ENCODE results near the gene NUDT13.

DNA sequence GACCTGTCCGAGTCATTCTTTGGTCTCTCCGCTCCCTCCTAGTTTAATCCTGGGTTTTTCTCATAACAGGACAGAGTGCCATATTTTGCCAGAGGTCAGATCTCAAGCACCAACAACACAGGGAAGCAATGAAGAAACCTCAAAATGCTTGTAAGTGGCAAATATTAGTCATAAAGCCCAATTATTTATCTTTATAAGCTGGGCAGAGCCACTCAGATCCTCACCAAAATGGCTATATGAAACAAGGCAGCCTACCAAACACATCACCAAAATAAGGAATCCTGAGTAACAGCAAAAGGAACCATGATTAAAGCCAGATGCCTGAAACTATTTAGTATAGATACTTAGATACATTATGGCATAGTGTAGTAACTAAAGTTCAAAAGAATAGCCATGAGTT, 52.8 kb downstream of the NUDT13 start:
- no peak for TF ChIP-seq GATA2 (IDR thresholded peaks at IDR 0.05; ENCODE audit: low read depth, low read length)
- no peak for TF ChIP-seq GATA3 (IDR thresholded peaks at IDR 0.05; ENCODE audit: low read depth, low read length)

Measured in SH-SY5Y (cell line).